GM12874 (cell line): ENCODE measurements around the gene LIN37.

Experiments
- TF ChIP-seq, protein P1 (sequence below): IDR thresholded peaks from 2 replicates; pipeline ENCODE4 v1.5.1; 2011; ENCODE audit warnings: low read depth, mild to moderate bottlenecking, control low read depth, low read length, moderate library complexity; ENCODE audit not compliant: insufficient read depth

LIN37 gene

DNA sequence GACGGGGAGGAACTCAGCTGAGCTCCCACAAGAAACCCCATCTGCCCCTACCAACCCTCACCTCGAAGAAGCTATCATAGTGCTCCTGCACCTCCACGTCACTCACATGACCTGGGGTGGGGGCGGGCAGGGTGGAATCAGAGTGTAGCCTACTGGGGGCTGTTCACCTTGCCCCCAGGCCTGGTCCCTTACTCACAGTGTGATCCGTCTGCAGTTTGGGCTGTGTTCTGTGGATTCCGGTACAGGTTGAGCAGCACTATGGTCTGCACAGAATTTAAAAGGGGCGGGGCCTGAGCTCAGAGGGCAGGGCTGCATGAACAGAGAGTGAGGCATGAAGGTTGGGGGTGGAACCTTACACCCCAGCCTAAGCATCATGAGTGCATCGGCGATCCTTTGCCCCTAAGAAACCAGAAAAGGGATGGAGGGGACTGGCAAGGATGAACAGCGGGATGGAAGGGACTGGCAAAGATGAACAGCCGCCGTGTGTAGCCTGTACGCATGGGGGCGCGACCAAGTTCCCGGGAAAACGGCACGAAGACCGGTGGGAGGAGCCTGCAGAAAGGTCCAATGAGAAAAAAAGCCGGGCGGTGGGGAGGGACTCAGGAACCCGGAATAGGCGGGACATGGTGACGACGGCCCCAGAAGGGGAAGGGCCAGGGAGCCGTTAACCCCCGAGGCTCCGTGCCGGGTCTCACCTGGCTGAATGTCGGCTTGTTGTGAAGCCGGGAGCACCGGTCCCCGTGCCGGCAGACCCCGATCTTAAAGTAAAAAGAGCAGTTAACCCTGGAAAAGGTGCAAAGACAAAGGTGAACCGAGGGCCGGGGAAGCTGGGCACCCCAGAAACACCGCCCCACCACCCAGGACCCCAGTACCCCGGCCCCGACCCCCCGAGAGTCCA, 3.7 kb upstream of the LIN37 start:
- TF ChIP-seq, protein P1, sequence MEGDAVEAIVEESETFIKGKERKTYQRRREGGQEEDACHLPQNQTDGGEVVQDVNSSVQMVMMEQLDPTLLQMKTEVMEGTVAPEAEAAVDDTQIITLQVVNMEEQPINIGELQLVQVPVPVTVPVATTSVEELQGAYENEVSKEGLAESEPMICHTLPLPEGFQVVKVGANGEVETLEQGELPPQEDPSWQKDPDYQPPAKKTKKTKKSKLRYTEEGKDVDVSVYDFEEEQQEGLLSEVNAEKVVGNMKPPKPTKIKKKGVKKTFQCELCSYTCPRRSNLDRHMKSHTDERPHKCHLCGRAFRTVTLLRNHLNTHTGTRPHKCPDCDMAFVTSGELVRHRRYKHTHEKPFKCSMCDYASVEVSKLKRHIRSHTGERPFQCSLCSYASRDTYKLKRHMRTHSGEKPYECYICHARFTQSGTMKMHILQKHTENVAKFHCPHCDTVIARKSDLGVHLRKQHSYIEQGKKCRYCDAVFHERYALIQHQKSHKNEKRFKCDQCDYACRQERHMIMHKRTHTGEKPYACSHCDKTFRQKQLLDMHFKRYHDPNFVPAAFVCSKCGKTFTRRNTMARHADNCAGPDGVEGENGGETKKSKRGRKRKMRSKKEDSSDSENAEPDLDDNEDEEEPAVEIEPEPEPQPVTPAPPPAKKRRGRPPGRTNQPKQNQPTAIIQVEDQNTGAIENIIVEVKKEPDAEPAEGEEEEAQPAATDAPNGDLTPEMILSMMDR: peak; percentile 23; the same call in 1 of the 2 replicates

GRCh38 chr19:35745328-35746086, 2.9 kb upstream of the LIN37 start, which contains the start of the genes PSENEN and U2AF1L4:
Gene PSENEN, plus strand, starts transcription at chr19:35745651. Its CDS starts 280 bp downstream, at chr19:35745931.
Gene U2AF1L4, minus strand, starts transcription at chr19:35745418. Its CDS starts 27 bp downstream, at chr19:35745391.
- TF ChIP-seq, protein P1: no peak

DNA sequence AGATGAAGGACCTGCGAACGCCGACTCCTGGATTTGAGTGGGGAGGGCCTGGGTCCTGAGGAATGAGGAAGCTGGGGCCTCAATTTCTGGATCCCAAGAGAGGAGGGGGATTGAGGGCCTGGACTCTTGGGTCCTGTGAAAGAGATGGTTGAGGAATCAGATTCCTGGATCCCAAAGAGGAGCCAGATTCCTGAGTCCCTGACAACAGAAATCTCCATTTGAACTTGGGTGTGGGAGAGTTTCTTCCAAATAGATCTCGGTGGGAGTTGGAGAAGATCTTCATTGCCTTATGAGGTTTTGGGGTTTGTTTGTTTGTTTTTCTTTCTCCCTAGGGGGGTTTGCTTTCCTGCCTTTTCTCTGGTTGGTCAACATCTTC, 2.3 kb upstream of the LIN37 start:
- TF ChIP-seq, protein P1: no peak

GRCh38 chr19:35746531-35746930, 1.8 kb upstream of the LIN37 start:
- TF ChIP-seq, protein P1: no peak

DNA sequence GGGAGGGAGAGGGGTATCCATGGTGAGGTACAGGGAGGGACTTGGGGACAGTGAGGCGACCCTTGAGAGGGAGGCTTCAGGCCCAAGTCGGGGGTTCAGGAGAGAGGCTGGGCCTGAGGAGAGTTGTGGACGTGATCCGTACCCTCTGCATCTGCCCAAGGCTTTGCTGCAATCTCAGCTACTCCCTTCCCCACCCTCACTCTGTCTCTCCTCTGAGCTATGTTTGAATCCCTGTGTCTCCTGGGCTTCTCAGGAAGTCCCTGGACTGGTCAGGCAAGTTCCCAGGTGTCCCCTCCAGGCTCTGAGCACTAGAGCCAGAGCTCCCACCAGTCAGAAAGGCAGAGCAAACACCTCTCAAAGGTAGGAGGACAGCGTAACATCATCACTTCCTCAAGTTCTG, 1.8 kb downstream of the LIN37 start:
- TF ChIP-seq, protein P1: no peak

GRCh38 chr19:35751839-35752745, 3.7 kb downstream of the LIN37 start:
- TF ChIP-seq, protein P1: no peak
